GM13976 (cell line): ENCODE results near the gene KRT2.
"Not testable (repeated sequence)": the region's sequence is repeated elsewhere in the genome, so short reads cannot be mapped to it uniquely, and the experiment has no call there.

Experiments
- DNase-seq: peaks from one replicate; pipeline ENCODE4 v3.0.0; 2012; ENCODE audit warnings: low spot score
- in situ Hi-C: fragments of 300-500 bp; cut with MboI; formaldehyde crosslinking; loops from one replicate; pipeline ENCODE4 v1.12.0; 2022; ENCODE audit warnings: low sequenced_read_pairs, mixed read lengths, inconsistent platforms; ENCODE audit not compliant: unreplicated experiment
- TF ChIP-seq, protein P1 (sequence below): IDR thresholded peaks from 2 replicates; pipeline ENCODE4 v1.5.1; 2012; ENCODE audit warnings: borderline replicate concordance, mild to moderate bottlenecking; ENCODE audit not compliant: insufficient read depth; ENCODE audit errors: extremely low read depth, missing control alignments, control extremely low read depth

KRT2 gene

DNA sequence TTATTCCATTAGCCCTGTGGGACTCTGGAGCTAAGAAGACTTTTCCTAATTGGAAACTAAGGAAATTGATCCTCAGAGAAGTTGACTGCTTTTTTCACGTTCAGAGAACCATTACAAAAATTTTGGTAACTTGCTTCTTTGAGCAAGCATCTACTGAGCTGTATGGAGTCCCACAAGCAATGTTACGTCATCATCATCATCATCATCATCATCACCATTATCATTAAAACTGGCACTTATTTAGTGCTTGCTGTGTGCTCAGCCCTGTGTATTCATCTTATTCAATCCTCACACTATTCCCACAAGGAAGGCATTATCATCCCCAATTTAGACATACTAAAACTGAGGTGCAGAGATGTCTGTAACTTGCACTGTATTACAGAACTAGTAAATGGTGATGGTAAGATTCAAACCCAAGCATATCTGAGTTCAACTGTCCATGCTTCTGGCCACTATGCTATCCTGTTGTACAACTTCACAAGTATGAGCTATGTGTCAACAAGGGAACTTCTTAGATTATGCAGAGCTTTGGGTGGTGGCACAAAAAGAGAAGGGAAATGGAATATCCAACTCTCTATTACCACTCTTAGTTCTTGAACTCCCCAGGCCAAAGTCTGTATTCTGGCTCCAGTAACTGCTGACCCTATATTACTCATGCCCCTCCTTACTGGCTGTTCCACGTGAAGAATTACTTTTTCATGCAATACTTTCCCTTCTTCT is 21.9 kb upstream of the KRT2 start:
- TF ChIP-seq, protein P1, sequence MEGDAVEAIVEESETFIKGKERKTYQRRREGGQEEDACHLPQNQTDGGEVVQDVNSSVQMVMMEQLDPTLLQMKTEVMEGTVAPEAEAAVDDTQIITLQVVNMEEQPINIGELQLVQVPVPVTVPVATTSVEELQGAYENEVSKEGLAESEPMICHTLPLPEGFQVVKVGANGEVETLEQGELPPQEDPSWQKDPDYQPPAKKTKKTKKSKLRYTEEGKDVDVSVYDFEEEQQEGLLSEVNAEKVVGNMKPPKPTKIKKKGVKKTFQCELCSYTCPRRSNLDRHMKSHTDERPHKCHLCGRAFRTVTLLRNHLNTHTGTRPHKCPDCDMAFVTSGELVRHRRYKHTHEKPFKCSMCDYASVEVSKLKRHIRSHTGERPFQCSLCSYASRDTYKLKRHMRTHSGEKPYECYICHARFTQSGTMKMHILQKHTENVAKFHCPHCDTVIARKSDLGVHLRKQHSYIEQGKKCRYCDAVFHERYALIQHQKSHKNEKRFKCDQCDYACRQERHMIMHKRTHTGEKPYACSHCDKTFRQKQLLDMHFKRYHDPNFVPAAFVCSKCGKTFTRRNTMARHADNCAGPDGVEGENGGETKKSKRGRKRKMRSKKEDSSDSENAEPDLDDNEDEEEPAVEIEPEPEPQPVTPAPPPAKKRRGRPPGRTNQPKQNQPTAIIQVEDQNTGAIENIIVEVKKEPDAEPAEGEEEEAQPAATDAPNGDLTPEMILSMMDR, result no peak
- in situ Hi-C loops, result no loop called here
- DNase-seq, result no peak

DNA sequence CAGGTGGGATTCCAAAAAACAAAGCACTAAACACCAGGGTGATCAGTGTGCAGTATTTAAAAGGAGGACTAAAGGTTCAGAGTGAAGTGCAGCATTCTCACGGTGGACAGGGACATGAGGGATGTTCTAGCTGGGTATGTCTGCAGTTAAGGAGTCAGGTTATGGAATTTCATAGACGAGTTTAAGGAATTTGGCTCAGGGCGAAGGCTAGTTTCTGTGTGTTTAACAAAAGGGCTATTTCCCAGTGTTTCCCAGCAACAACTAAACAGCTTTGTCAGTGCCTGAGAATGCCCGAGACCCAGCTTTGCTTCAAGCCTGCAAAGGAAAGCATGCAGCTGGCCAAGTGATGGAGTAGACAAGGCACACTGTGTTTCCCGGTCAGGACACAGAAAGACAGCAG is 21.2 kb upstream of the KRT2 start:
- in situ Hi-C loops, result no loop called here
- TF ChIP-seq, protein P1, result no peak
- no peak for DNase-seq

DNA sequence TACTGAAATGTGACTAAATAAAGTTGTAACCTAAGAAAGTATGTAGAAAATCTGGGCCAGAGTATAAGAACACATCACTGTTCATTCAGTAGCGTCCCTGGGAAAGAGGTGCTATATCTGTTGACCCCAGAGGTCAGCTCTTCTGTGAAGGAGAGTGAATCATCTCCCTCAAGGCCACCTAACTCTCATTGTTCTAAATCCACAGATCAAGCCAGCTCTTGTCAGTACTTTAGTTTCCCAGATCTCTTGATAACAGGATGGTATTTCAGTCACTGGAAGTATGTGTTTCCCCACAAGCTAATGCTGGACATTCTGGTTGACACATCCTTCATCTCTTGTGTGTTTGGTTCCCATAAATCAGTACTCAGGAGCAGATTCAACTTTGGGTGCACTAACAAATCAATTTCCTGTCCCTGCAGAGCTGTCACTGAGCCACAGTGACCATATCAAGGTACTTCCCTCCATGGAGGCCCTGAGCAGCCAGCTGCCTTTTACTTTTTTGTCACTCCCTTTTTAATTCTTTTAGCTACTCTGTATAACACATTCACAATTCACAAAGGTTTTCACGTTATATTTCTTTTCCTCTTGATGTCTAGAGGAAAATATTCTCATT is 20.4 kb upstream of the KRT2 start:
- TF ChIP-seq, protein P1, result no peak
- no peak for DNase-seq
- in situ Hi-C loops, result no loop called here

DNA sequence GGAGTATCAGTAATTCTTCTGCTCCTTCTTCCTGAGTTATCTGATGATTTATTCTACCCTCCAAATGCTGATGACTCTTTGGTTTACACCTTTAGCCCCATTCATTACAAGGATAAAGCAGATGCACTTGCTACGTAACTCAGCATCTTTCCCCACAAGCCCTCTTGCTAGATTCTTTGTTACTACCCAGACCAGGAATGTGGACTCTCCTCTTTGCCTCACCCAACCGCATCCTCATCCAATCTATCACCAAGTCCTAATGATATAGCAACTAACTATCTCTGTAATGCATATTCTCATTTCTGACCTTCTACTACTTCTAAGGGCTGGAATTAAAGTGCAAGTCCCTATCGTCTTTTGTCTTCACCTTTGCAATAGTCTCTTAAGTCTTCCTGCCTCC is 18.9 kb upstream of the KRT2 start:
- in situ Hi-C loops, result no loop called here
- TF ChIP-seq, protein P1, result no peak
- no peak for DNase-seq

DNA sequence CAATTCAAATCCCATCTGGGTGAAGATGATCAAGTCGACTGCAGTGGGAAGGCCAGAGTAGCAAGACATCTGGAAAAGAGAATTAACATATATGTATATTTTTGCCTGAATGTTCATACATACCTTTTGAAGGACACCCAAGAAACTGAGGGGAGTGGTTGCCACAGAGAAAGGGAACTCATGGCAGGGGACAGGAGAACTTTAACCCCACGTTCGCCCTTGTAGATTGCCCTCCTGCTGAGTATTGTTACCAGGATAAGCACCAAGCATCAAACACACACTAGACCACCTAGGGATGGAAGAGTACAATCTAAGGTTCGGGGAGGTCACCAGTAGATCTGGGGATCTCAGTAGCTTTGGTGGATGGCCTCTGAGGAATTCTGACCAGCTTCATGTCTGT is 18.5 kb upstream of the KRT2 start:
- in situ Hi-C loops, result no loop called here
- TF ChIP-seq, protein P1, result no peak

DNA sequence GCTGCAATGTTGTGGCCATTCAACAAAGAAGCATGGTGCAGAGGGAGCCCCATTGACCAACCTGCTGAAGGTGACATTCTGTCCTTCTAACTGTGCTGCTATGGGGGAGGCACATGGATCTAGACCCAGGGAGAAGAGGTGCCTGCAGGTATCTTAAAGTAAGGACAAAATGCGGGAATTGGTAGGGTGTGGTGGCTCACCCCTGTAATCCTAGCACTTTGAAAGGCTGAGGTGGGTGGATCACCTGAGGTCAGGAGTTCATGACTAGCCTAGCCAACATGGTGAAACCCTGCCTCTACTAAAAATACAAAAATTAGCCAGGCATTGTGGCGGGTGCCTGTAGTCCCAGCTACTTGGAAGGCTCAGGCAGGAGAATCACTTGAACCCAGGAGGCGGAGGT is 17.9 kb upstream of the KRT2 start:
- DNase-seq, in situ Hi-C loops: not testable (repeated sequence)

More for the DNA sequence above, 18.5 kb upstream of the KRT2 start:
- DNase-seq, result no peak

DNA sequence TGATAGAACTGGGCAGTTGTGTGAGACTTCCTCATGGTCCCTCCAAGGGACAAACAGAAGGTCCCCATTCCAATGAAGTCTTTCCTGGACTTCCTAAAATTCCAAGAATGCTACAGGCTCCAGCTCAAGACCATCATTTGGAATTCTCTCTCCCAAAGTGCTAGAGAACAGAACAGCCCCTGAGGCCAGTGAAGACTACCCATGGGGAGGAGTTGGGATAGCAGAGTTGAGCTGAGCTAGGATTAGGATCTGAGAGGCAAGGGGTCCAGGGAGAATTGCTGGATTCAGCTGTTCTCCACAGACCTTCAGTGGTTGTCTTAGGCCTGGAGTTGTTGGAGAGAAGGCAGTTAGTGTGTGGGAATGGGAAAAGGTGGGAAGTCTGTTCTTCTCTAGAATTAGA is 17.4 kb upstream of the KRT2 start:
- in situ Hi-C loops, result no loop called here
- TF ChIP-seq, protein P1, result no peak
- DNase-seq, result no peak
